RPMI8226 (cell line): ENCODE data around the gene CD160.
"Not testable (repeated sequence)": the region's sequence is repeated elsewhere in the genome, so short reads cannot be mapped to it uniquely, and the experiment has no call there.

Experiments
- DNase-seq: peaks from one replicate; pipeline ENCODE4 v3.0.0-alpha.2; 2015

Gene CD160

GRCh38 chr1:145710291-145711027 is 8.8 kb upstream of the CD160 start:
- DNase-seq: no peak

DNA sequence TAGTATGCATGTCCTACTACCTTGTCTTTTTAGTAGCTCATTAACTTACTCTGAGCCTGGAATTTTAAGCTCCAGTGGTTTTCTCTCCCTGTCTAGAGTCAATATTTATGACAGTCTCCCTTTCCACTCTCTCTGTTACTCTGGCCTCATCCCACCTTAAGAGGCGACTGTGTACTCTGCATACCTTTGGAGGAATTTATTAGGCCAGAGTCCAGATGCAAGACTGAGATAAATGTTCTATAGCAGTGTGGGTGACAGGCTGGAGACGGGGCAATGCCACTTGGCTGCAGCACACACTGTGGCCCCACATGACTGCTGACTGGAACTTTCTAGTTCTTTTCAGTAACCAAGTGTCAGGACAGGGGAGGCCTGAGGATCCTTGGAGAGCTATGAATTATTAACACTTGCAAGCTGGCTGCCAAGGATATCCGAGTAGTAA is 8.1 kb upstream of the CD160 start:
- DNase-seq: no peak

DNA sequence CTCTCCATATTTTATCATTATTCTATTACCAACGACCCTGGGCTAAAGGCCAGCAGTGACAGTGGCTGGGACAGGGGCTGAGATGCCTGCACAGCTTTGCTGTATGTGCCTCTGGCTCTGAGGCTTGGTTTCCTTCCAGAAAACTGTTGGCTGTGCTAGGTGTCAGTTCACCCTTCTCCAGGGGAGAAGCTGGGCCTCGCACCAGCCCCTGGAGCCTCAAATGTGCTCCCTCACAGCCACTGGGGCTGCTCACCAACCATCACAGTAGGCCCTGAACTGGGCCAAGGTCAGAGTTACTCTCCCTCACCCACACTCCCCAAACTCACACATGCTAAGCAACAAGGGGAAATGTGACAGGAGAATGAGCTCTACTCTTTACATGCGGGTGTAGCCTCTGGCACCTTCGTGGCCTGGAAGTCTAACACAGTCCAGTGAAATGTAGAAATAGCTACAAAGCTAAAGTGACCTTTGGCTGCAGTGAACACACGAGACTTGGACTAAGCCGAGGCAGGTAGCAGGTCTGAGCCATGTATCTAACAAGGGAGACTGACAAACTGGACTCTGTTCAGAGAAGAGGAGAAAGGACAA is 4.7 kb upstream of the CD160 start:
- DNase-seq: no peak

GRCh38 chr1:145716641-145717345 is 2.5 kb upstream of the CD160 start:
- no peak for DNase-seq

DNA sequence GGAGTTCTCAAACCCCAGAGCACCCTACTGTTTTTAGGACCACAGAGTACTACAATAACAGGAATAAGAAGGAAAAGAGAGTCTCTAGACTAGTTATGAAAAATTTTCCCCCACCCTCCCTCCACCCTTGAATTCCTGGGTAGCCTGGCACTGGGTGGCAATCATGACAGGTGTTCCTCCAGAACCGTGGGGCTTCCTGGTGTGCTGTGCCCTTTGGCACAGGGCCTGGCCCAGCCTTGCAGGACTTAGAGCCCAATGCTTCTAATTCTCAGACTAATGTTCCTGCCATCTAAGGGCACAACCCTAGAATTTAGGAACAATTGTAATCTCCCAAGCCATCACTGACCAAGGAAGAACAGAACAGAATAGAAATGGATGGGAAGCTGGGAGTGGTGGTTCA is 1.5 kb upstream of the CD160 start:
- no peak for DNase-seq

DNA sequence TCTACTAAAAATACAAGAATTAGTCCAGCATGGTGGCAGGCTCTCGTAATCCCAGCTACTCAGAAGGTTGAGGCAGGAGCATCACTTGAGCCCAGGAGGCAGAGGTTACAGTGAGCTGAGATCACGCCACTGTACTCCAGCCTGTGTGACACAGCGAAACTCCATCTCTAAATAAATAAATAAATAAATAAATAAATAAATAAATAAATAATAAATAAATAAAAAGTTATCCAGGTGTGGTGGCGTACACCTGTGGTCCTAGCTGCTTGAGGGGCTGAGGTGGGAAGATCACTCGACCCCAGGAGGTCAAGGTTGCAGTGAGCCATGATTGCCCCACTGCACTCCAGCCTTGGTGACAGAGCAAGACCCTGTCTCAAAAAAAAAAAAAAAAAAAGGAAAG is 834 bp upstream of the CD160 start:
- not testable (repeated sequence) for DNase-seq

GRCh38 chr1:145720556-145720877 is 1.2 kb downstream of the CD160 start:
- DNase-seq: no peak

DNA sequence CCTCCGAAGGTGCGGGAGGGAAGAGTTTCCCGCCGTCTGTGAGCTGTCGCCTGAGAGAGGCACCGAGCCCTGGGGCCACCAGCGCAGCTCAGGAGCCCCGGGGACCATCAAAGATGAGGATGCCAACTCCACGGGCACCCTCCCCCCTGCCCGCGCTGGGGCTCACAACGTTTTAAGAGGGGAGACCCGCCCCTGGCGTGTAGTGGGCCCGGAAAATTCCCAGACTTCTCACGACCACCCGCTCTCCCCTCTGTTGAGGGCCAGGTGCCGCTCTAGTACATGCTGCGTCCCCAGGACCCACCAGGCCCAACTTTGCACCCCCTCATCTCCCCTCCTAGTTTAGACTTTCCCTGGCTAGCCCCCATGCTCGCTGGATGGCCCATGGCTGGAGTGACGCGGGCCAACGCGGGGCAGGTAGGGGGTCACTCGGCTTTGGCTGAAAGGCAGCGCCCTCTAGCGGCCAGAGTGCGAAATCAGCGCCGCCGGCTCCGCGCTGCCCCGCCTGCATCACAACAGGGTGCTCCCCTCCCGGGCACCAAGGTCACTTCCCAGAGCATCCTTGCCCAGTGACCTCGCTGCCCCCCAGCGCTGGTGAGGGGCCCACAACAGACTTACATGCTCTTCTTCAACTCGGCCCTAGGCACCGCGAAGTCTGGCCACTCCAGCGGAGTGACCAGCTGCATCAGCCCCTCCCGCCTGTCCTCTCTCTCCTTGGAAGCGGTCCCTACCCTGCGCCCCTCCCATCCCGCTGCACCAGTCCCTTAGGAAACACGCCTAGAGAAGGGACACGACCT is 1.8 kb downstream of the CD160 start:
- DNase-seq: peak; percentile 77

- not testable (repeated sequence) for DNase-seq
Measured at GRCh38 chr1:145726193-145726592, 6.9 kb downstream of the CD160 start.

DNA sequence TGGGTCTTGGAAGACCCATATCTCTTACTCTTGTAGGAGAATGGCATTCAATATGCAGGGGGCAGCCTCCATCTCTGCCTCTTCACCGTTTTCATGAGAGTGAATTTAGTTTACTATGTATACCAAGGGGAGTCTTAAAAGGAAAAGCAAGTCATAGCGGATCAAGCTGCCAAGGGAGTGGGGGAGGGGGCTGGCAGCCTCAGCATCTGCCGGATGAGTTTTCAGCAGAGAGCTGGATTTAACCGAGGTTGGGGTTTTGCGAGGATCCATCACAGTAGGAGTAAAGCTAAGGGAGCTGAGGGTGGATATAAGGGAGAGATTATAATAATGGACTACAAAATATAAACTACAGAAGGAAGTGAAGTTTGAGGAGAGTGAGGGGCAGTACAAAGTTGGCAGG is 9.9 kb downstream of the CD160 start:
- DNase-seq: no peak

DNA sequence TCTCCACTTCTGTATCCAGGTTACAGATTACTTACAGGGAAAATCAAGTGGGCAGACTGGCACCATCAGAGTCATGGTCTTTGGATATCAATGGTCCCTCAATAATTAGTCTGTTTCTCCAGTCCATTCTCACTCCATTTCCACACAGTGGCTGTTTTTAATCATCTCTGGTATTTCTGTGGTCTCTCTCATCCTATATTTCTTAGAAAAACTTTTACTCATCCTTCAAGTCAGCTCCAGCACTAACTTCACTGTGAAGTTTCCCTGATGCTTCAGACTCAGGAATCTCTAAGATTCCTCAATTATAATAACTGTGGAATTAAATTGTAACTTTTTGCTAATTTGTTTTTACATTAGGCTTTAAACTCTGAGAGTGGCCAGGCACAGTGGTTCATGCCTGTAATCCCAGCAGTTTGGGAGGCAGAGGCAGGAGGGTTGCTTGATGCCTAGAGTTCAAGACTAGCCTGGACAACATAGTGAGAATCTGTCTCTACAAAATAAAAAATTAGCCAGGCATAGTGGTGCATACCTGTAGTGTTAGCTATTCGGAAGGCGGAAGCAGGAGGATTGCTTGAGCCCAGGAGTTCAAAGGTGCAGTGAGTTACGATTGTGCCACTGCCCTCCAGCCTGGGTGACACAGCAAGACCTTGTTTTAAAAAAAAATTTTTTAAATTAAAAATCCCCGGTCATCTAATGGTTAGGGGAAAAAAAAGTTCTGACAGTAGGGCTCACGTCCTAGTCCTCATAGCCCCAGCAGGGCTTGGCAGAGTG is 10.6 kb downstream of the CD160 start:
- no peak for DNase-seq

GRCh38 chr1:145730467-145730866 is 11.2 kb downstream of the CD160 start:
- DNase-seq: no peak

- DNase-seq: no peak
Measured at GRCh38 chr1:145730900-145731299, 11.6 kb downstream of the CD160 start.

GRCh38 chr1:145736191-145736590 is 16.9 kb downstream of the CD160 start:
- DNase-seq: no peak

DNA sequence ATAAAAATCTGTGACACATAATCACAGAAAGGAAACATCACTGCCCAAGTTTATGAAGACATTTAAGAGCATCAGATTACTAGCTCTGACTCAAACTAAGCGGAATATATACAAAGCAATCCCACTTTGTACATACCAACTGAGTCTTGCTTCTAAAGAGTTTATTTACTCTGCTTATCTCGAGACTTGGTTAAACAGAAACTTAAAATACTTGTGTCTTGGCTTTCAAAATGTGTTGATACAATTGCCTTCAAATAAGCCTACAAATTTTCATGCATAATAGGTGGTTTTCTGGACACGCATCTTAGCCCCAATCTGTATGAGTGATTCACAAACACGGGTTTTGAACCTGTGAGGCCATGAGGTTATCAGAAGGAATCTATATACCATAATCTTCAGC is 21.0 kb downstream of the CD160 start:
- no peak for DNase-seq

GRCh38 chr1:145747398-145748247 is 28.3 kb downstream of the CD160 start:
- DNase-seq: no peak

- DNase-seq: no peak
Measured at GRCh38 chr1:145750426-145750825, 31.1 kb downstream of the CD160 start.

DNA sequence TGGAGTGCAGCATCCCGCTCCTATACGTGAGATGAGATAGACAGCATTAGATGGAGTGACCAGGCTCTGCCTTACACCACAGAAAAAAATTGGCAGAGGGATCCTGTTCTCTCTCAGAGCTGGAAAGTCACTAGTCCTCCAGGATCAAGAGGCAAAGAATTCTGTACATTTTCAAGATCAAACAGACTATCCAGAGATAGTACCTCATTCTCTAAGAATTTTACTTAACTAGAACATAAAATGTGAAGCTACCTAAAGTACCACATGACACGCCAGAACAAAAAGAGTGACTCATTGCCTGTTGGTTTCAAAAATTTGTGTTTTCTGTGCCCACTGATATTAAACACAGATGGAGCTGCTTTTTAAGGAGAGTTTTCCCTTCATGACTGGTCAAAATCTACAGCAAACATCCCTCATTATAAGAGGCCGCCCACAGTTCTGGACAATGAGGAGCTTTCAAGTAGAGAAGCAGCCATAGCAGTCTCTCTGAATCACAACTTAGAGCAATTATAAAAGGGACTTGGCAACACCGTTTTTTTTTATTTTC is 32.3 kb downstream of the CD160 start:
- DNase-seq: no peak

GRCh38 chr1:145757420-145757819 is 38.1 kb downstream of the CD160 start:
- no peak for DNase-seq

DNA sequence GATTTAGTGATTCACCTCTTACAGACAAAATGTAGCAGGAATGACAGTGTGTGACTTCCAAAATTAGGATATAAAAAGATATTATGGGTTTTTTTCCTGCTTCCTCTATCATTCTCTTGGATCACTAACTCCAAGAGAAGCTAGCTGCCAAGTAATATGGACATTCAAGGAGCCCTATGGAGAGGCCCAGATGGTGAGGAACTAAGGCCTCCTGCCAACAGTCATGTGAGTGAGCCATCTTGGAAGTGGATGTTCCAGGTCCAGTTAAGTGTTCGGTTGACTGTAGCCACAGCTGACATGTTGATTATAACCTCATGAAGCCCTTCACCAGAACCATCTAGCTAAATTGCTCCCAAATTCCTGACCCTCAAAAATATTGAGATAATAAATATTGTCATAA is 38.8 kb downstream of the CD160 start:
- no peak for DNase-seq

- no peak for DNase-seq
Measured at GRCh38 chr1:145758575-145758974, 39.3 kb downstream of the CD160 start.
